ENCODE data around the gene CYBB. TPM values are rescaled to one million over a fixed set of nuclear protein-coding genes. Genes with fewer than 3 reads are reported as not detected.

Gene CYBB
- total RNA-seq, 4 donors from 2014 or later: 1.1 to 22.1 (median 8.2) TPM

- intact Hi-C loops (cut with DNase I): no loop called here
- TF ChIP-seq CTCF (IDR thresholded peaks at IDR 0.05) (no peak), POLR2A (IDR thresholded peaks at IDR 0.05) (no peak)
- no peaks in the 10 kb centered on the region for H3K4me1 ChIP-seq
- H3K4me3 ChIP-seq: no peak overlapping the region
- no peak for DNase-seq
- 60 to 75% methylated on average over 1 of the region's 1 CpG for WGBS, 2 donors
- H3K27ac ChIP-seq: no peak overlapping the region
- H3K36me3 ChIP-seq: no peaks in the 10 kb centered on the region
- no peaks in the 10 kb centered on the region for H3K9me3 ChIP-seq
- no peaks in the 10 kb centered on the region for H3K27me3 ChIP-seq
These were observed 2.5 kb downstream of the CYBB start for GRCh38 chrX:37782359-37782758.

DNA sequence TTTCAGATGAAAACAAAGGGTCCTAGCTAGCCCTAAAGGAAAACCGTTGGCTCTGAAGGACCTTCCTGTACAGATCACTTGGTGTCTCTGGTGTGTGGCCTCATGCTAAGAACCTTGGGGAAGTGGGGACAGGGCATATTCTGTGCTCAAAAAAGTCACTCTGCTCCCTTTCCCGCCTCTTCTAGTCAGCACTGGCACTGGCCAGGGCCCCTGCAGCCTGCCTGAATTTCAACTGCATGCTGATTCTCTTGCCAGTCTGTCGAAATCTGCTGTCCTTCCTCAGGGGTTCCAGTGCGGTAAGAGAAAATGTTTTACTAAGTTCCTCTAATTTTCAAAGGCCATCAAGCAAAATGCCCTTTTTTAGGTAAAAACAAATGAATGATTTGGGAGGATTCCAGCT, 3.4 kb downstream of the CYBB start:
- Histone ChIP-seq H3K27ac (no peak overlapping the region), H3K4me3 (no peak overlapping the region), H3K9me3 (no peaks in the 10 kb centered on the region), H3K36me3 (no peaks in the 10 kb centered on the region), H3K27me3 (no peaks in the 10 kb centered on the region), H3K4me1 (no peaks in the 10 kb centered on the region)
- intact Hi-C loops (cut with DNase I): no loop called here
- no peak for TF ChIP-seq CTCF (IDR thresholded peaks at IDR 0.05)
- no peak for TF ChIP-seq POLR2A (IDR thresholded peaks at IDR 0.05)
- no peak for DNase-seq
- WGBS, 2 donors: 47 to 78% methylated on average over 2 to 4 of the region's 4 CpGs

DNA sequence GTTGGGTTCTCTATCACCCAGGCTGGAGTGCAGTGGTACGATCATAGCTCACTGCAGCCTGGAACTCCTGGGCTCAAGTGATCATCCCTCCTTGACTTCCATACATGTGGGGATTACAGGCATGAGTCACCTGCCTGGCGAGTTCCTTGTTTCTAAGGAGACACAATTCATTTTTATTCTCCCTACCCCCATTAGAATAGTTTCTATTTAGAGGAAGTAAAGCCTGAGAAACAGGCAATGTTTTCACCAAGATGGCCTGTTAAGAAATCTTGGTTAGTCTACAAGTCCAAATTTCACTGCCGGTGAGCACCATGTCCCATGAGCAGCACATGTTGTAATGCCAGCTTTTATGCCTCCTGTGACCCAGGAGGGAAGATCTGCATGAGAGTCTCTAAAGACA, 5.7 kb downstream of the CYBB start:
- TF ChIP-seq CTCF (IDR thresholded peaks at IDR 0.05) (no peak), POLR2A (IDR thresholded peaks at IDR 0.05) (no peak)
- Histone ChIP-seq H3K9me3 (no peaks in the 10 kb centered on the region), H3K36me3 (no peaks in the 10 kb centered on the region), H3K4me3 (no peak overlapping the region), H3K4me1 (no peaks in the 10 kb centered on the region), H3K27ac (no peak overlapping the region), H3K27me3 (no peaks in the 10 kb centered on the region)
- 32 to 39% methylated on average over 3 of the region's 3 CpGs for WGBS, 2 donors
- no peak for DNase-seq
- intact Hi-C loops (cut with DNase I): no loop called here

- peak overlapping the region in 1 of 4 donors; percentile 25 for H3K27ac ChIP-seq
- 39 to 54% methylated on average over 3 of the region's 3 CpGs for WGBS, 2 donors
- no peaks in the 10 kb centered on the region for H3K9me3 ChIP-seq
- intact Hi-C loops (cut with DNase I): no loop called here
- no peak for DNase-seq
- H3K4me3 ChIP-seq: no peak overlapping the region
- TF ChIP-seq CTCF (IDR thresholded peaks at IDR 0.05) (no peak), POLR2A (IDR thresholded peaks at IDR 0.05) (no peak)
- no peaks in the 10 kb centered on the region for H3K36me3 ChIP-seq
- H3K4me1 ChIP-seq: no peaks in the 10 kb centered on the region
- no peaks in the 10 kb centered on the region for H3K27me3 ChIP-seq
These were observed 7.0 kb downstream of the CYBB start for GRCh38 chrX:37786624-37787422.

DNA sequence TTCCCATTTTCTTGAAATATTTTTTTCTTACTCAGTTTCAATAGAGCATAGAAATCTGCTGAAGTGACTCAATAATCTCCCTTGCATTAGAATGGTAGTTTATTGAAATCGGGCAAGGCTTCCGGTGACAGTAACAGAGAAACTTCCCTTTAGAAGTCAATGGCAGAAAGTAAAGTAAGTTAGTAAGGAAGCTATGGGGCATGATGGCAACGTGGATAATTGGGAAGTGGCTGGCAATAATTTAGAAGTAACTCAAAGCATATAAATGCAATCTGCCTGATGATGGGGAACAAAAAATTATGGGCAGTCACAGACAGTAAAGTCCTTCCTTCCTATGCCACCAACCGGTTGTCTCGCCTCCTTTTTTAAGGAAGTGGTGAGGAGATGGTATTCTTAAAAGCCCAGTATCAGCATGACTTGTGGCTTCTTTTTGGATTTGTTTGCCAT, 7.6 kb downstream of the CYBB start:
- H3K36me3 ChIP-seq: no peaks in the 10 kb centered on the region
- no peaks in the 10 kb centered on the region for H3K9me3 ChIP-seq
- intact Hi-C loops (cut with DNase I): no loop called here
- no peak overlapping the region for H3K27ac ChIP-seq
- DNase-seq: no peak
- H3K4me1 ChIP-seq: no peaks in the 10 kb centered on the region
- WGBS, 2 donors: 45 to 83% methylated on average over 5 of the region's 5 CpGs
- no peak overlapping the region for H3K4me3 ChIP-seq
- H3K27me3 ChIP-seq: no peaks in the 10 kb centered on the region
- TF ChIP-seq CTCF (IDR thresholded peaks at IDR 0.05): no peak
- TF ChIP-seq POLR2A (IDR thresholded peaks at IDR 0.05): no peak

All from esophagus squamous epithelium (tissue), 5 donors.